Activated CD8-positive, alpha-beta memory T cell treated with anti-CD3 and anti-CD28 coated beads, Interleukin-2, amount 10 ng/mL, durations not matched to agents 7 days and 5 days (primary cell): ENCODE data around the gene PAAF1. TPM values are rescaled to one million over a fixed set of nuclear protein-coding genes. Genes with fewer than 3 reads are reported as not detected.
"Not testable (repeated sequence)": the region's sequence is repeated elsewhere in the genome, so short reads cannot be mapped to it uniquely, and the experiment has no call there.

ENCODE experiments used
- ATAC-seq: fragments of 150-1000 bp; cut with Tn5 transposase; one replicate; pipeline ENCODE4 v1.10.0; 2021; ENCODE audit warnings: moderate library complexity
- CTCF ChIA-PET: fragments of 350-600 bp; sonication (Branson Sonifier 250); formaldehyde crosslinking; loops from one replicate; lab custom pipeline; 2021; ENCODE audit warnings: antibody characterized with exemption; lab: Charles Lee
- DNase-seq: peaks from one replicate; pipeline ENCODE4 v3.0.0-alpha.2; 2020
- H3K27ac Mint-ChIP-seq: one replicate; pipeline ENCODE4 v1.8.0; 2021; ENCODE audit warnings: mild to moderate bottlenecking, mixed read lengths
- H3K27me3 Mint-ChIP-seq: one replicate; pipeline ENCODE4 v1.8.0; 2021; ENCODE audit warnings: mixed read lengths
- H3K36me3 Mint-ChIP-seq: one replicate; pipeline ENCODE4 v1.8.0; 2021; ENCODE audit warnings: mild to moderate bottlenecking, mixed read lengths
- H3K4me1 Mint-ChIP-seq: one replicate; pipeline ENCODE4 v1.8.0; 2021; ENCODE audit warnings: mixed read lengths
- H3K4me3 Mint-ChIP-seq: one replicate; pipeline ENCODE4 v1.8.0; 2021; ENCODE audit warnings: mild to moderate bottlenecking, moderate library complexity, mixed read lengths
- H3K9me3 Mint-ChIP-seq: one replicate; pipeline ENCODE4 v1.8.0; 2022; ENCODE audit warnings: low read depth, mixed read lengths
- total RNA-seq, 2 experiments: library from RNA; stranded (reverse); gene quantifications; one replicate each; pipeline ENCODE4 v1.2.3, GENCODE V29; 2021

The PAAF1 gene
- total RNA-seq, 2 experiments from 2014 or later: 21.0 to 25.5 TPM

GRCh38 chr11:73902303-73902702, 25.5 kb downstream of the PAAF1 start:
- Mint-ChIP-seq H3K27ac (no peak overlapping the region), H3K4me1 (no peaks in the 10 kb centered on the region), H3K36me3 (peaks cover 20% of the 10 kb centered on the region), H3K9me3 (no peaks in the 10 kb centered on the region), H3K4me3 (no peak overlapping the region), H3K27me3 (no peaks in the 10 kb centered on the region)
- CTCF ChIA-PET: no interaction called here
- DNase-seq (no peak), ATAC-seq (no peak)

- H3K36me3 Mint-ChIP-seq: peaks cover 14% of the 10 kb centered on the region
- CTCF ChIA-PET: no interaction called here
These were observed 30.4 kb downstream of the PAAF1 start for GRCh38 chr11:73907191-73907590.

GRCh38 chr11:73912026-73912425, 35.2 kb downstream of the PAAF1 start:
- ATAC-seq (no peak), DNase-seq (no peak)
- CTCF ChIA-PET: no interaction called here
- Mint-ChIP-seq H3K36me3 (peaks cover 27% of the 10 kb centered on the region), H3K4me1 (no peaks in the 10 kb centered on the region), H3K27ac (no peak overlapping the region), H3K4me3 (no peak overlapping the region), H3K27me3 (no peaks in the 10 kb centered on the region), H3K9me3 (no peaks in the 10 kb centered on the region)

More at GRCh38 chr11:73907191-73907590, 30.4 kb downstream of the PAAF1 start:
- Mint-ChIP-seq H3K9me3 (no peaks in the 10 kb centered on the region), H3K4me1 (no peaks in the 10 kb centered on the region), H3K4me3 (no peak overlapping the region), H3K27me3 (no peaks in the 10 kb centered on the region), H3K27ac (no peak overlapping the region)
- no peak for DNase-seq
- ATAC-seq: no peak

- Mint-ChIP-seq H3K4me3 (no peak overlapping the region), H3K27me3 (no peaks in the 10 kb centered on the region), H3K36me3 (peaks cover 30% of the 10 kb centered on the region), H3K9me3 (no peaks in the 10 kb centered on the region), H3K27ac (no peak overlapping the region), H3K4me1 (no peaks in the 10 kb centered on the region)
- CTCF ChIA-PET: no interaction called here
- DNase-seq (no peak), ATAC-seq (no peak)
These were observed 36.7 kb downstream of the PAAF1 start for GRCh38 chr11:73913472-73913871.

GRCh38 chr11:73914284-73914683, 37.5 kb downstream of the PAAF1 start:
- H3K4me1 Mint-ChIP-seq: no peaks in the 10 kb centered on the region
- no peak overlapping the region for H3K4me3 Mint-ChIP-seq
- H3K9me3 Mint-ChIP-seq: no peaks in the 10 kb centered on the region
- no peaks in the 10 kb centered on the region for H3K27me3 Mint-ChIP-seq
- peaks cover 36% of the 10 kb centered on the region for H3K36me3 Mint-ChIP-seq
- DNase-seq: no peak
- CTCF ChIA-PET: interaction anchor here (0.7 kb wide), 1 partner anchor 341 kb away, joined by 3 read pairs; no protein-coding TSS in a partner anchor
- no peak for ATAC-seq
- H3K27ac Mint-ChIP-seq: no peak overlapping the region

DNA sequence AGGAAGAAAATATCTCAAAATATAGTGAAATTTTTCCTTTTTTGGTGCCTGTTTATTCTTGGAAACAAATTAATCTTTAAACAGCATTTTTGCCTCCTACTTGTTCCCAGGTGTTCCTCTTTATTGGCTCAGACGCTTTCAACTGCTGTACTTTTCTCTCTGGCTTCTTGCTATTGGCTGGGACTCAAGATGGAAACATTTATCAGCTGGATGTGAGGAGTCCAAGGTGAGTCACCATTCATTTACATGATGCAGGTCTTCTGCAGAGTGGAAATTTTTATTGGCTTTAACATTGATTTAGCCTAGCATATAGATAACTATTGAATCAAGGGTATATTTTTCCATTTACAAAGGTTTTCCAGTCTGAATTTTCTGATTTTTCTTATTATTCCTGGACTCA, 39.6 kb downstream of the PAAF1 start:
- no peak for ATAC-seq
- H3K27ac Mint-ChIP-seq: no peak overlapping the region
- CTCF ChIA-PET: interaction anchor here (0.9 to 1.1 kb wide), 3 partner anchors 10 to 291 kb away, joined by 3 read pairs; no protein-coding TSS in a partner anchor
- H3K4me1 Mint-ChIP-seq: no peaks in the 10 kb centered on the region
- H3K4me3 Mint-ChIP-seq: no peak overlapping the region
- H3K27me3 Mint-ChIP-seq: no peaks in the 10 kb centered on the region
- DNase-seq: no peak
- H3K9me3 Mint-ChIP-seq: no peaks in the 10 kb centered on the region
- peaks cover 34% of the 10 kb centered on the region for H3K36me3 Mint-ChIP-seq

DNA sequence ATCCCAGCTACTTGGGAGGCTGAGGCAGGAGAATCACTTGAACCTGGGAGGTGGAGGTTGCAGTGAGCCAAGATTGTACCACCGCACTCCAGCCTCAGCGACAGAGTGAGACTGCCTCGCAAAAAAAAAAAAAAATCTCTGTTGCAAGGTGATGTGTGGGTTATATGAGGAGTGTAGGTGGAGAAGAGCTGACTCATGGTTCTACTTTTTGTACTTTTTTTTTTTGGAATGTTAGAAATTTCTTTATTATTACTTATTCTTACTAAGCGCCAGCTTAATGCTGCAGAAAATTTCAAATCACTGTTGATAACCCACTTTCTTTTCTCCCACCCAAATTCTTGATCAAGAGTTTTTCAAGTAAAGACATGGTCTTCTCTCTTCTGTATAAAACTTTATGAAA, 44.4 kb downstream of the PAAF1 start:
- DNase-seq (no peak), ATAC-seq (no peak)
- Mint-ChIP-seq H3K27me3 (no peaks in the 10 kb centered on the region), H3K4me3 (no peak overlapping the region), H3K36me3 (peaks cover 28% of the 10 kb centered on the region), H3K9me3 (no peaks in the 10 kb centered on the region), H3K4me1 (no peaks in the 10 kb centered on the region), H3K27ac (no peak overlapping the region)
- CTCF ChIA-PET: interaction anchor here (1.3 kb wide), 1 partner anchor 11 kb away, joined by 3 read pairs; no protein-coding TSS in a partner anchor

GRCh38 chr11:73929388-73929787, 52.6 kb downstream of the PAAF1 start:
- Mint-ChIP-seq H3K4me3 (no peak overlapping the region), H3K27ac (no peak overlapping the region), H3K4me1 (no peaks in the 10 kb centered on the region), H3K36me3 (peaks cover 25% of the 10 kb centered on the region), H3K9me3 (no peaks in the 10 kb centered on the region), H3K27me3 (no peaks in the 10 kb centered on the region)
- DNase-seq (no peak), ATAC-seq (no peak)
- CTCF ChIA-PET: no interaction called here

GRCh38 chr11:73931039-73931645, 54.3 kb downstream of the PAAF1 start:
- Mint-ChIP-seq H3K9me3 (no peaks in the 10 kb centered on the region), H3K4me1 (no peaks in the 10 kb centered on the region), H3K27ac (no peak overlapping the region), H3K36me3 (peaks cover 24% of the 10 kb centered on the region), H3K4me3 (no peak overlapping the region), H3K27me3 (no peaks in the 10 kb centered on the region)
- peak; percentile 63 for ATAC-seq
- CTCF ChIA-PET: interaction anchor here (0.9 to 1.9 kb wide), 8 partner anchors 12 to 390 kb away, joined by 3 to 11 read pairs (median 4); no protein-coding TSS in a partner anchor
- no peak for DNase-seq

GRCh38 chr11:73931951-73932350, 55.2 kb downstream of the PAAF1 start:
- Mint-ChIP-seq H3K4me1 (no peaks in the 10 kb centered on the region), H3K9me3 (no peaks in the 10 kb centered on the region), H3K27ac (no peak overlapping the region), H3K27me3 (no peaks in the 10 kb centered on the region), H3K36me3 (peaks cover 22% of the 10 kb centered on the region), H3K4me3 (no peak overlapping the region)
- CTCF ChIA-PET: interaction anchor here (0.9 to 1.9 kb wide), 7 partner anchors 11 to 390 kb away, joined by 3 to 11 read pairs (median 3); no protein-coding TSS in a partner anchor
- ATAC-seq (no peak), DNase-seq (no peak)

DNA sequence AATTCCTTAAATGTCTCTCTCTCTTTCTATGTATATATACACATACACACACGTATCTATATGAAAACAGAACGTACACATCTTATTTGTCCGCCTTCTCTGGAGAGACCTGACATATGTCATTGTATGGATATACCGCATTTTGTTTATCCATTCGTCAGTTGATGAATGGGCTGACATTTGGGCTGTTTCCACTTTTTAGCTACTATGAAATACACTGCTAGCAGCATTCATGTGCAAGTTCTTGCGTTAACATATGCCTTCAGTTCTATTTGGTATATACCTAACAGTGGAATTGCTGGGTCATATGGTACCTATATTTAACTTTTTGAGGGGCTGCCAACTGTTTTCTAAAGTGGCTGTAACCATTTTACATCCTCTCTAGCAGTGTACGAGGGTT, 56.0 kb downstream of the PAAF1 start:
- H3K4me3 Mint-ChIP-seq: no peak overlapping the region
- H3K9me3 Mint-ChIP-seq: no peaks in the 10 kb centered on the region
- no peaks in the 10 kb centered on the region for H3K4me1 Mint-ChIP-seq
- no peak for DNase-seq
- no peak overlapping the region for H3K27ac Mint-ChIP-seq
- H3K27me3 Mint-ChIP-seq: no peaks in the 10 kb centered on the region
- ATAC-seq: no peak
- H3K36me3 Mint-ChIP-seq: peaks cover 17% of the 10 kb centered on the region
- CTCF ChIA-PET: interaction anchor here (1.1 to 1.9 kb wide), 2 partner anchors 31 to 272 kb away, joined by 3 to 5 read pairs; no protein-coding TSS in a partner anchor

DNA sequence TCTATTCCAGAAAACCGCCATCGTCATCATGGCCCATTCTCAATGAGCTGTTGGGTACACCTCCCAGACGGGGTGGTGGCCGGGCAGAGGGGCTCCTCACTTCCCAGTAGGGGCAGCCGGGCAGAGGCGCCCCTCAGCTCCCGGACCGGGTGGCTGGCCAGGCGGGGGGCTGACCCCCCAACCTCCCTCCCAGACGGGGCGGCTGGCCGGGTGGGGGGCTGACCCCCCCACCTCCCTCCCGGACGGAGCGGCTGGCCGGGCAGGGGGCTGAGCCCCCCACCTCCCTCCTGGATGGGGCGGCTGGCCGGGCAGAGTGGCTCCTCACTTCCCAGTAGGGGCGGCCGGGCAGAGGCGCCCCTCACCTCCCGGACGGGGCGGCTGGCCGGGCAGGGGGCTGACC, 59.2 kb downstream of the PAAF1 start:
- H3K27ac Mint-ChIP-seq, H3K27me3 Mint-ChIP-seq, H3K9me3 Mint-ChIP-seq, H3K4me1 Mint-ChIP-seq, H3K4me3 Mint-ChIP-seq, CTCF ChIA-PET, ATAC-seq, DNase-seq: not testable (repeated sequence)
- peaks cover 14% of the 10 kb centered on the region for H3K36me3 Mint-ChIP-seq

GRCh38 chr11:73939096-73939495, 62.3 kb downstream of the PAAF1 start:
- CTCF ChIA-PET: no interaction called here
- Mint-ChIP-seq H3K36me3 (peaks cover 16% of the 10 kb centered on the region), H3K27me3 (no peaks in the 10 kb centered on the region), H3K9me3 (no peaks in the 10 kb centered on the region), H3K4me1 (no peaks in the 10 kb centered on the region), H3K27ac (no peak overlapping the region), H3K4me3 (no peak overlapping the region)
- ATAC-seq (no peak), DNase-seq (no peak)

DNA sequence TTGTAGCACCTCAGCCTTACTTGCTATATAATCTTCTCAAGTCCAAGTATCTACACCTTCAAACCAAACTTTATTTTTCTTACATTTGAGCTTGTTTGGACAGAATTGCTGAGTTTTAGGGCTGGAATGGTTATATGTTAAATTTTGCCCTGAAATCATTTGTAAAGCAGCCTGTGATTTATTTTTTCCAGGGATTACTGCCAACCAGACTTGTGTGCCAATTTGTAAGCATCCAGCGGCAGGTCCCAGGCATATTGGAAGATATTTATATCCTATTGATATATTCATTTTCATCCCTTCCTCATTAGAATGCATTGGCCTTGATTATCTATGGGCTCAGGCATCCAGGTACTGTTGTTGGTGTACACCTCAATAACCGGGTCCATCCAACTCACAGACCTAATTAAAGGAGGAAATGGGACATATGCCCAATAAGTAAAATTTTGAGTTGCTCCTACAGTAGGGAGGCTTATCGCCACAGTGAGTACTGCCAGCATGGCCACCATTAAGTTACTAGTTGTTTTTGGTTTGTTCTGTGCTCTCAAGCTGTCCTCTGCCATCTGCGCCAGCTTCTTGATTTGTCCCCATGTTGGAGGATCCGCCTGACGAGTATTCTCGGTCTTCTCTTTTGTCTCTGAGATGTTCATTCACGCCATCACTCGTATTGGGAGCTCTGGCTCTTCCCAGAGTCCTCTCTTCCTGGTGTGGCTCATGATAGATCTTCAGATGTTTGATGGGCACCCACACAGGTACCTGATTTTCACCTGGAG, 64.2 kb downstream of the PAAF1 start:
- no peak overlapping the region for H3K27ac Mint-ChIP-seq
- CTCF ChIA-PET: no interaction called here
- H3K36me3 Mint-ChIP-seq: peaks cover 11% of the 10 kb centered on the region
- ATAC-seq (no peak), DNase-seq (no peak)
- H3K9me3 Mint-ChIP-seq: no peaks in the 10 kb centered on the region
- no peak overlapping the region for H3K4me3 Mint-ChIP-seq
- H3K4me1 Mint-ChIP-seq: no peaks in the 10 kb centered on the region
- H3K27me3 Mint-ChIP-seq: no peaks in the 10 kb centered on the region
